Left ventricle myocardium inferior (tissue), 1 donor: ENCODE measurements around the gene KCNK10. TPM values are rescaled to one million over a fixed set of nuclear protein-coding genes. Genes with fewer than 3 reads are reported as not detected.

ENCODE experiments used
- DNase-seq: peaks from one replicate; pipeline ENCODE4 v3.0.0-alpha.2; 2020
- H3K27ac ChIP-seq: fragments of 200-600 bp; replicated peaks from 2 replicates; pipeline ENCODE4 v1.8.0; 2021
- H3K27me3 ChIP-seq: fragments of 200-600 bp; 2 replicates; pipeline ENCODE4 v1.8.0; 2021; ENCODE audit warnings: low read depth
- H3K36me3 ChIP-seq: fragments of 200-600 bp; 2 replicates; pipeline ENCODE4 v1.8.0; 2021
- H3K4me1 ChIP-seq: fragments of 200-600 bp; 2 replicates; pipeline ENCODE4 v1.8.0; 2021
- H3K4me3 ChIP-seq: fragments of 200-600 bp; 2 replicates; pipeline ENCODE4 v1.8.0; 2021; ENCODE audit warnings: mild to moderate bottlenecking, moderate library complexity
- H3K9me3 ChIP-seq: fragments of 200-600 bp; replicated peaks from 2 replicates; pipeline ENCODE4 v1.8.0; 2021
- intact Hi-C: fragments of 100-400 bp; cut with micrococcal nuclease; formaldehyde crosslinking; loops from one replicate; pipeline ENCODE4 v1.11.0; 2022
- total RNA-seq: library from RNA; stranded (reverse); fragmentation: NEBNext Ultra II Directional; extraction: Animal tissue kit (Norgen Biotek cat#: 25700); gene quantifications from one replicate; pipeline ENCODE4 v1.2.1, GENCODE V29; 2021
- TF ChIP-seq, protein P1 (sequence below): fragments of 200-600 bp; IDR thresholded peaks from 2 replicates; pipeline ENCODE4 v1.8.0; 2021; ENCODE audit warnings: antibody characterized with exemption, mild to moderate bottlenecking, borderline replicate concordance
- donor health status: DM: no; HTN: yes; CAD: no; lungs with severe emphysema.

The KCNK10 gene
- total RNA-seq, 1 donor from 2014 or later = not detected

DNA sequence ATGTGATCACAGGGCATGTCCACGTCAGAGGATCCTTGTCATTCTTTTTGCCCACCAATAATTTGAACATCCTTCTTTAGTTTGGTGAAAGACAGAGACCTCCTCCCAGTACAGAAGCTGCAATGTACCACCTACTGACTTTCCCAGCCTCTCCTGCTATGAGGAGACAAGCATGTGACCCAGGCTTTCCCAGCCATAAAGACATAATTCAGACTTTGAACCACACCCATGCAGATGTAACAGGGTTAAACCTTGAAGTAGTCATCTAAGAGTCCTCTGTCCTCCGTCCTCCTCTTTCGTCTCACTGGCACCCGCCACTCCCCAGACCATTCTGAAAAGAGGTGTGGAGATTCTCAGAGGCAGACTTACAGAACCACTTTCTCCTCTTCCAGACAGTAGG is 120.8 kb downstream of the KCNK10 start:
- DNase-seq = no peak
- no peaks in the 10 kb centered on the region for H3K9me3 ChIP-seq
- H3K4me1 ChIP-seq = peaks cover 5% of the 10 kb centered on the region
- intact Hi-C loops = no loop called here
- no peak overlapping the region for H3K4me3 ChIP-seq
- TF ChIP-seq, protein P1, sequence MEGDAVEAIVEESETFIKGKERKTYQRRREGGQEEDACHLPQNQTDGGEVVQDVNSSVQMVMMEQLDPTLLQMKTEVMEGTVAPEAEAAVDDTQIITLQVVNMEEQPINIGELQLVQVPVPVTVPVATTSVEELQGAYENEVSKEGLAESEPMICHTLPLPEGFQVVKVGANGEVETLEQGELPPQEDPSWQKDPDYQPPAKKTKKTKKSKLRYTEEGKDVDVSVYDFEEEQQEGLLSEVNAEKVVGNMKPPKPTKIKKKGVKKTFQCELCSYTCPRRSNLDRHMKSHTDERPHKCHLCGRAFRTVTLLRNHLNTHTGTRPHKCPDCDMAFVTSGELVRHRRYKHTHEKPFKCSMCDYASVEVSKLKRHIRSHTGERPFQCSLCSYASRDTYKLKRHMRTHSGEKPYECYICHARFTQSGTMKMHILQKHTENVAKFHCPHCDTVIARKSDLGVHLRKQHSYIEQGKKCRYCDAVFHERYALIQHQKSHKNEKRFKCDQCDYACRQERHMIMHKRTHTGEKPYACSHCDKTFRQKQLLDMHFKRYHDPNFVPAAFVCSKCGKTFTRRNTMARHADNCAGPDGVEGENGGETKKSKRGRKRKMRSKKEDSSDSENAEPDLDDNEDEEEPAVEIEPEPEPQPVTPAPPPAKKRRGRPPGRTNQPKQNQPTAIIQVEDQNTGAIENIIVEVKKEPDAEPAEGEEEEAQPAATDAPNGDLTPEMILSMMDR = no peak
- H3K36me3 ChIP-seq = no peaks in the 10 kb centered on the region
- H3K27me3 ChIP-seq = peaks cover 19% of the 10 kb centered on the region
- no peak overlapping the region for H3K27ac ChIP-seq

DNA sequence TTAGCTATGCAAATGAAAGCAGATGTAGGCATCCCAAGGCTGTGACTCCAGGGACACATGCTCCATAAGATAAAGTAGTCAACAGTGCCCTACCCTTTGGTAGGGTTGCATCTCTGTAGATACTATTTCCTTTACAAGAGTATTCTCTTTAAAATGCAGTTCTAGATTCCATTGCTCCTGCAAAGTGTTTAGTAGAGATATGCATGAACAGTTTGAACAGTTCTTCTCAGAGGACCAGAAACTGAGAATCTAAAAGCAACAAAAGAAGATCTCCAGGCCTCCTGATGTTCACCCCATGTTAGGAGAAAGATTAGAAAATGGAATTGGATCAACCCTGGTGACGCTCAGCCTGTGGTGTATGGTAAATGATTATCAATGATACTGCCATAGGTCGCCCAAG is 121.2 kb downstream of the KCNK10 start:
- intact Hi-C loops = no loop called here
- no peaks in the 10 kb centered on the region for H3K9me3 ChIP-seq
- H3K4me3 ChIP-seq = no peak overlapping the region
- no peaks in the 10 kb centered on the region for H3K36me3 ChIP-seq
- peaks cover 5% of the 10 kb centered on the region for H3K4me1 ChIP-seq
- H3K27me3 ChIP-seq = peaks cover 24% of the 10 kb centered on the region
- DNase-seq = no peak
- TF ChIP-seq, protein P1 = no peak
- no peak overlapping the region for H3K27ac ChIP-seq

DNA sequence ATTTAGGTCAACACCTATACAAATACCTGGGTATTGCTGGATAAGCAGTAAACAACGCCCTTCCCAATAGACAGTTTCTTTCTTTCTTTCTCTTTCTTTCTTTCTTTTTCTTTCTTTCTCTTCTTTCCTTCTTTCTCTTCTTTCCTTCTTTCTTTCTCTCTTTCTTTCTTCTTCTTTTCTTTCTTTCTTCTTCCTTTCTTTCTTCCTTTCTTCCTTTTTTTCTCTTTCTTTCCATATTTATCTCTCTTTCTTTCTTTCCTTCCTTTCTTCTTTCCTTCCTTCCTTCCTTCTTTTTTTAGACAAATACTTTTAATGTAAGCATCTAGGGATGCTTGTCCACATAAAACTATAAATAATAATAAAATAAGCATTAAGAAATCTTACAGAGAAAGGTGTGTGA is 123.2 kb downstream of the KCNK10 start:
- TF ChIP-seq, protein P1 = no peak
- Histone ChIP-seq H3K36me3 (no peaks in the 10 kb centered on the region), H3K4me1 (peaks cover 5% of the 10 kb centered on the region), H3K27me3 (peaks cover 43% of the 10 kb centered on the region), H3K4me3 (no peak overlapping the region), H3K9me3 (no peaks in the 10 kb centered on the region), H3K27ac (no peak overlapping the region)
- DNase-seq = no peak
- intact Hi-C loops = no loop called here

DNA sequence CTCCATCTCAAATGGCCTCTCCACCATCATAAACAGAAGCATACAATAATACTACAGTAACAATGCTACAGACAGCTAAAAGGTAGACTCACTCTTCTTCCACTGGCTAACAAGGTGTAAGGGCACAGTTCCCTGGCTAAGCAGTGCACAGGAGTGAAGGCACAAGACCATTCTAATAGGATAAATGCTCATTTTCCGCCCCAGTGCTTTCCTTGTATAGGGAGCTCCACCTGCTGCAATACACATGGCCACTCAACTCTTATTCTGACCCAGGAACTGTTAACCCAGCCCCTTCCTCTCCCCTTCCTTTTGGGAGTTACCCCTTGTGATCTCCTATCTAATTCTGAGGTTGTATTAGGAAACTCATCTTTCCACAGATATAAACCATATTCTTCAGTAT is 124.6 kb downstream of the KCNK10 start:
- Histone ChIP-seq H3K4me3 (no peak overlapping the region), H3K27ac (no peak overlapping the region), H3K27me3 (peaks cover 58% of the 10 kb centered on the region), H3K36me3 (no peaks in the 10 kb centered on the region), H3K9me3 (no peaks in the 10 kb centered on the region), H3K4me1 (peaks cover under 1% of the 10 kb centered on the region)
- no peak for DNase-seq
- intact Hi-C loops = no loop called here
- TF ChIP-seq, protein P1 = no peak

DNA sequence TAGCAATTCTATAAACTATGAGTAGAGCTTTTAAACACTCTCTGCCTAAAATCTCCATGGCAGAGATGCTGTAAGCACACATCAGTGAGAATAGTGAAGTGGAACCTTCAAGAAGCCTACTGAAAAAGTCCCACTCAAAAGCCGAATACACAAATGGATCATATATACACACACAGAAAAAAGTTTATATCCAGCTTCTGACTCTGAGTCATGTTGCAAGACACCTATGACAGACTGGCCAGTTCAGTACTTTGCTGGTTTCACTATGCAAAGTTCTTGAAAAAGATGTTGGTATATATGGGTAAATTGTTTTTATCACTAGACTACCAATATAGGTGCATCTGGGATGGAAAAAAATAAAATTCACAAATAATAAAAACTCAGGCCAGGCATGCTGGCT is 126.1 kb downstream of the KCNK10 start:
- no peak overlapping the region for H3K4me3 ChIP-seq
- intact Hi-C loops = no loop called here
- TF ChIP-seq, protein P1 = no peak
- no peak for DNase-seq
- no peaks in the 10 kb centered on the region for H3K36me3 ChIP-seq
- no peak overlapping the region for H3K27ac ChIP-seq
- no peaks in the 10 kb centered on the region for H3K4me1 ChIP-seq
- H3K9me3 ChIP-seq = no peaks in the 10 kb centered on the region
- peaks cover 73% of the 10 kb centered on the region for H3K27me3 ChIP-seq
